H1 (cell line): ENCODE measurements around the gene VPS18. TPM values are rescaled to one million over a fixed set of nuclear protein-coding genes. Genes with fewer than 3 reads are reported as not detected.

Source experiments
- CTCF ChIA-PET: fragments of 300-600 bp; sonication (Branson Sonifier 250); formaldehyde crosslinking; loops from one replicate; lab custom pipeline; 2021; ENCODE audit not compliant: partially characterized antibody; lab: Charles Lee
- POLR2A ChIA-PET: fragments of 300-600 bp; sonication (Branson Sonifier 250); formaldehyde crosslinking; loops from one replicate; lab custom pipeline; 2021; ENCODE audit warnings: inconsistent platforms; ENCODE audit not compliant: partially characterized antibody; lab: Charles Lee
- DNase-seq, 2 experiments: peaks; one replicate each; pipeline versions ENCODE4 v3.0.0 to v3.0.0-alpha.2; 2010 to 2022; ENCODE audit warnings: low spot score in 2 of 2, low read depth in 1 of 2, mixed read lengths in 1 of 2
- FAIRE-seq: peaks from 2 replicates; lab custom pipeline; 2011; peaks lifted over from hg19 to GRCh38; lab: Jason Lieb, UNC
- H2AFZ ChIP-seq: 2 replicates; pipeline ENCODE4 v1.8.1; 2012; ENCODE audit warnings: low read length, inconsistent platforms
- H2AK5ac ChIP-seq: 2 replicates; pipeline ENCODE4 v1.6.1; 2013; ENCODE audit warnings: low read depth, low read length
- H2BK120ac ChIP-seq: replicated peaks from 2 replicates; pipeline ENCODE3; 2013; ENCODE audit warnings: low read depth, low read length, inconsistent platforms
- H2BK12ac ChIP-seq: 2 replicates; pipeline ENCODE4 v1.6.1; 2013; ENCODE audit warnings: low read depth, low read length
- H2BK15ac ChIP-seq: 2 replicates; pipeline ENCODE4 v1.6.1; 2013; ENCODE audit warnings: low read length
- H2BK20ac ChIP-seq: 2 replicates; pipeline ENCODE4 v1.6.1; 2013; ENCODE audit warnings: low read length
- H2BK5ac ChIP-seq: 2 replicates; pipeline ENCODE4 v1.6.1; 2013; ENCODE audit warnings: low read depth, low read length
- H3K14ac ChIP-seq: 2 replicates; pipeline ENCODE4 v1.6.1; 2013; ENCODE audit warnings: inconsistent platforms; ENCODE audit not compliant: insufficient read length
- H3K18ac ChIP-seq: 2 replicates; pipeline ENCODE4 v1.6.1; 2013; ENCODE audit warnings: low read length; ENCODE audit errors: extremely low read depth
- H3K23ac ChIP-seq: 2 replicates; pipeline ENCODE4 v1.6.1; 2013; ENCODE audit warnings: inconsistent platforms; ENCODE audit not compliant: insufficient read length
- H3K23me2 ChIP-seq: 2 replicates; pipeline ENCODE4 v1.6.1; 2013; ENCODE audit warnings: low read depth, low read length
- H3K27ac ChIP-seq: 2 replicates; pipeline ENCODE4 v1.6.1; 2011; ENCODE audit warnings: low read depth, low read length, inconsistent platforms
- H3K27me3 ChIP-seq, 4 experiments: replicated peaks in 1 of 4; 1 replicate in 1 of 4; 2 replicates in 3 of 4; pipeline versions ENCODE4 v1.6.1 to v1.8.1; 2011 to 2013; ENCODE audit warnings: low read length in 3 of 4, mild to moderate bottlenecking in 3 of 4, inconsistent platforms in 2 of 4, mixed read lengths in 2 of 4, moderate library complexity in 1 of 4; ENCODE audit not compliant: control insufficient read depth in 3 of 4, insufficient read depth in 3 of 4; ENCODE audit errors: extremely low read depth in 1 of 4
- H3K36me3 ChIP-seq, 4 experiments: 2 replicates each; pipeline versions ENCODE4 v1.6.1 to v1.8.1; 2011 to 2013; ENCODE audit warnings: mild to moderate bottlenecking in 4 of 4, low read length in 3 of 4, moderate library complexity in 2 of 4, control low read depth in 1 of 4, inconsistent platforms in 1 of 4; ENCODE audit not compliant: insufficient read depth in 4 of 4, control insufficient read depth in 2 of 4
- H3K4ac ChIP-seq: replicated peaks from 2 replicates; pipeline ENCODE3; 2013; ENCODE audit warnings: low read length, low read depth, mixed read lengths, inconsistent platforms; ENCODE audit not compliant: insufficient read length
- H3K4me1 ChIP-seq, 4 experiments: replicated peaks in 1 of 4; 1 replicate in 1 of 4; 2 replicates in 3 of 4; pipeline versions ENCODE4 v1.6.1 to v1.8.1; 2011 to 2013; ENCODE audit warnings: low read length in 3 of 4, inconsistent platforms in 2 of 4, mixed read lengths in 1 of 4; ENCODE audit not compliant: insufficient read depth in 4 of 4, control insufficient read depth in 3 of 4
- H3K4me2 ChIP-seq, 2 experiments: 2 replicates each; pipeline versions ENCODE4 v1.6.1 to v1.8.1; 2011 to 2013; ENCODE audit warnings: low read depth in 2 of 2, low read length in 2 of 2, control low read depth in 1 of 2, inconsistent platforms in 1 of 2, mild to moderate bottlenecking in 1 of 2; ENCODE audit not compliant: insufficient read depth in 1 of 2
- H3K4me3 ChIP-seq, 4 experiments: fragments of 200-600, 300-600 bp in 1 of 4; sonication (generic), shearing (Covaris generic), sonication (Bioruptor Twin) in 1 of 4; 2 replicates each; pipeline versions ENCODE4 v1.5.1 to v1.8.1; 2011 to 2016; ENCODE audit warnings: low read length in 4 of 4, low read depth in 3 of 4, control low read depth in 2 of 4, inconsistent platforms in 2 of 4, mild to moderate bottlenecking in 2 of 4, mixed read lengths in 1 of 4, moderate library complexity in 1 of 4; ENCODE audit not compliant: insufficient read depth in 2 of 4; ENCODE audit errors: extremely low read depth in 1 of 4
- H3K56ac ChIP-seq: replicated peaks from 2 replicates; pipeline ENCODE3; 2013; ENCODE audit warnings: low read depth, mild to moderate bottlenecking, mixed read lengths, low read length, inconsistent platforms; ENCODE audit not compliant: insufficient read length
- H3K79me1 ChIP-seq: 2 replicates; pipeline ENCODE4 v1.6.1; 2013; ENCODE audit warnings: low read depth, low read length, control low read depth
- H3K79me2 ChIP-seq, 2 experiments: 2 replicates each; pipeline versions ENCODE4 v1.6.1 to v1.8.1; 2012 to 2013; ENCODE audit warnings: low read length in 2 of 2, mild to moderate bottlenecking in 2 of 2, inconsistent platforms in 1 of 2; ENCODE audit not compliant: insufficient read depth in 2 of 2, control insufficient read depth in 1 of 2
- H3K9ac ChIP-seq, 4 experiments: replicated peaks in 1 of 4; 1 replicate in 1 of 4; 2 replicates in 3 of 4; pipeline versions ENCODE4 v1.6.1 to v1.8.1; 2011 to 2013; ENCODE audit warnings: low read depth in 3 of 4, low read length in 3 of 4, control low read depth in 2 of 4, mild to moderate bottlenecking in 2 of 4, moderate library complexity in 2 of 4, inconsistent platforms in 1 of 4; ENCODE audit errors: extremely low read depth in 1 of 4
- H3K9me3 ChIP-seq, 2 experiments: 2 replicates each; pipeline versions ENCODE4 v1.6.1 to v1.8.1; 2012 to 2013; ENCODE audit warnings: mild to moderate bottlenecking in 2 of 2, moderate library complexity in 2 of 2, control low read depth in 1 of 2, inconsistent platforms in 1 of 2, low read depth in 1 of 2, low read length in 1 of 2, mixed read lengths in 1 of 2; ENCODE audit not compliant: insufficient read depth in 2 of 2
- H4K20me1 ChIP-seq, 2 experiments: replicated peaks in 1 of 2; 2 replicates each; pipeline versions ENCODE3 to v1.8.1; 2011 to 2013; ENCODE audit warnings: inconsistent platforms in 2 of 2, low read length in 2 of 2, mild to moderate bottlenecking in 1 of 2; ENCODE audit not compliant: insufficient read depth in 2 of 2, control insufficient read depth in 1 of 2
- H4K5ac ChIP-seq: 2 replicates; pipeline ENCODE4 v1.6.1; 2013; ENCODE audit warnings: low read length, low read depth, mixed read lengths, inconsistent platforms; ENCODE audit not compliant: insufficient read length
- H4K8ac ChIP-seq: 2 replicates; pipeline ENCODE4 v1.8.0; 2013; ENCODE audit warnings: mild to moderate bottlenecking, moderate library complexity, low read length, inconsistent platforms; ENCODE audit not compliant: insufficient read depth; ENCODE audit errors: extremely low read depth
- H4K91ac ChIP-seq: replicated peaks from 2 replicates; pipeline ENCODE3; 2013; ENCODE audit warnings: low read length, mixed read lengths, inconsistent platforms; ENCODE audit not compliant: insufficient read length
- CHD2 ChIP-seq: IDR thresholded peaks from 2 replicates; pipeline ENCODE4 v1.6.1; 2012; ENCODE audit warnings: low read length, improper control_type of control experiment
- EGR1 ChIP-seq: IDR thresholded peaks from 2 replicates; pipeline ENCODE4 v1.6.1; 2011; ENCODE audit warnings: low read depth, low read length, borderline replicate concordance
- EZH2 ChIP-seq: fragments of 200-600 bp; sonication (generic); IDR thresholded peaks from 2 replicates; pipeline ENCODE4 v1.7.1; 2012; ENCODE audit warnings: low read depth, mild to moderate bottlenecking, moderate library complexity, low read length, inconsistent platforms; ENCODE audit not compliant: severe bottlenecking
- FOSL1 ChIP-seq: IDR thresholded peaks from 2 replicates; pipeline ENCODE4 v1.6.1; 2011; ENCODE audit warnings: mild to moderate bottlenecking, low read depth, low read length, moderate library complexity; ENCODE audit not compliant: insufficient read depth
- MAFK ChIP-seq: IDR thresholded peaks from 2 replicates; pipeline ENCODE4 v1.6.1; 2012; ENCODE audit warnings: low read depth, mild to moderate bottlenecking, improper control_type of control experiment, low read length
- SIX5 ChIP-seq: IDR thresholded peaks from 2 replicates; pipeline ENCODE4 v1.6.1; 2011; ENCODE audit warnings: mild to moderate bottlenecking, low read depth, low read length
- SP1 ChIP-seq: IDR thresholded peaks from 2 replicates; pipeline ENCODE4 v1.6.1; 2011; ENCODE audit warnings: low read depth, low read length
- WGBS, 2 experiments: shearing (Covaris generic) in 1 of 2; methylation state at CpG; one replicate each; pipeline versions ENCODE4 v1.1.6 to v1.1.7; 2013 to 2015; ENCODE audit warnings: low lambda C conversion rate in 2 of 2, mixed read lengths in 2 of 2, inconsistent platforms in 1 of 2, low coverage in 1 of 2, missing lambda C conversion rate in 1 of 2; ENCODE audit not compliant: insufficient replicate concordance in 2 of 2, insufficient coverage in 1 of 2, insufficient read length in 1 of 2; ENCODE audit errors: extremely low coverage in 1 of 2, missing lambda C conversion rate in 1 of 2; 5-methylcytosine and 5-hydroxymethylcytosine counted together
- polyA plus RNA-seq, 7 experiments: library from polyadenylated mRNA; depleted of rRNA in 3 of 7; stranded (reverse) in 5 of 7; unstranded in 2 of 7; fragments of >200 nt in 5 of 7; fragments of 200-250 nt in 2 of 7; gene quantifications; 1 replicate in 5 of 7; 2 replicates in 1 of 7; 4 replicates in 1 of 7; pipeline versions ENCODE4 v1.2.1 to v1.2.3, GENCODE V29; 2011 to 2013; ENCODE audit warnings: missing spikeins in 2 of 7, mixed read lengths in 2 of 7
- total RNA-seq: library from RNA; stranded (reverse); fragmentation: NEBNext Ultra II Directional; extraction: Animal tissue kit (Norgen Biotek cat#: 25700); gene quantifications from 2 replicates; pipeline ENCODE4 v1.2.1, GENCODE V29; 2021
- TF ChIP-seq, protein P1 (sequence below), 3 experiments: IDR thresholded peaks; 1 replicate in 2 of 3; 2 replicates in 1 of 3; pipeline versions ENCODE4 v1.5.1 to v1.6.1; 2011; ENCODE audit warnings: low read length in 3 of 3, mild to moderate bottlenecking in 3 of 3, inconsistent platforms in 2 of 3, low read depth in 1 of 3, moderate library complexity in 1 of 3; ENCODE audit not compliant: insufficient read depth in 1 of 3; ENCODE audit errors: control extremely low read depth in 1 of 3

VPS18 gene
- total and polyA plus RNA-seq, 2 of the 8 experiments (the other 6 are each of a cell fraction or from before 2014, with no cell fraction given): 28.9 to 32.7 TPM

DNA sequence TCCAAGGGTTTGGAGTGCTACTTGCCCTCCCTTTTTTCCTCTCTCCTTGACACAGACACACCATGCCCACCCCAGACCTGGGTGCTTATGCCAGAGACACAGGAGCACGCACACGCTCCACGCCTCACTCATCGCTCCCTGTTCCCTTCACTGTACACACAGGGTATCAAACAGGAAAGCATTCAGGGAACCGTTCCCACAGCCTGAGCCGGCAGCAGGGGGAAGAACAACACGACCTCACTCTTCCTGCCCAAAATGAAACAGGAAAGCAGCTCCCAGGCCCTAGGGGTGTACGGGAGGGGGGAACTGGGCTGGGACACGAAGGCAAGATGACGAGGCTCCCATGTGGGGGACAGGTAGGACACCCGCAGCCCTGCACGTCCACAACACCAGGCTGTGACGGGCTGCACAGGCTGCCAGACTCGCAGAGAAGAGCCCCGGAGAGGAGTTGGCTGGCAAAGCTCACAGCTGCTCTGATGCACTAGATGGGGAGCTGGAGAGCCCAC is 46.1 kb downstream of the VPS18 start:
- Histone ChIP-seq H3K27ac (no peak overlapping the region), H4K20me1 (no peaks in the 10 kb centered on the region), H2BK5ac (peak overlapping the region; percentile 40; the same call in 1 of the 2 replicates), H3K36me3 (no peaks in the 10 kb centered on the region), H3K9me3 (no peaks in the 10 kb centered on the region), H3K23me2 (peaks cover 5% of the 10 kb centered on the region; the same call in 1 of the 2 replicates), H3K18ac (no peak overlapping the region), H4K5ac (no peak overlapping the region), H3K79me2 (no peaks in the 10 kb centered on the region), H2BK120ac (no peak overlapping the region), H2BK12ac (peak overlapping the region; percentile 96; the same call in 1 of the 2 replicates), H2BK20ac (no peak overlapping the region), H3K23ac (no peak overlapping the region), H3K79me1 (no peaks in the 10 kb centered on the region), H4K91ac (no peak overlapping the region), H3K9ac (peak overlapping the region in 1 of 4 experiments; percentile 13; a peak in 1 of 7 replicates), H3K4me2 (peak overlapping the region in 1 of 2 experiments; percentile 64; a peak in 1 of 4 replicates), H3K4ac (no peak overlapping the region), H3K4me1 (peaks cover 0 to 28% (median 12%) of the 10 kb centered on the region in 4 experiments; a peak in 6 of 7 replicates), H3K4me3 (no peak overlapping the region), H4K8ac (no peak overlapping the region; the same call in 1 of the 2 replicates), H2AFZ (no peak overlapping the region), H3K56ac (no peak overlapping the region), H2BK15ac (0 out of 2 replicates have a peak overlapping the region, but pooled peaks have one; percentile 81), H3K14ac (no peak overlapping the region), H3K27me3 (peaks cover 0 to 30% (median 16%) of the 10 kb centered on the region in 4 experiments; a peak in 6 of 7 replicates), H2AK5ac (peak overlapping the region; percentile 92; the same call in 1 of the 2 replicates)
- ChIA-PET CTCF (interaction anchor here (0.6 to 33.1 kb wide), 17 partner anchors 12 to 957 kb away, joined by 3 to 590 read pairs (median 7); partner anchors contain the start of genes CHAC1, DLL4 and VPS18), POLR2A (interaction anchor here (0.9 to 43.8 kb wide), 4 partner anchors 4 to 67 kb away, joined by 3 to 1505 read pairs (median 756); partner anchors contain the start of genes CHAC1, DLL4 and RHOV)
- no peak for DNase-seq
- no peak for FAIRE-seq
- 92% methylated on average over 15 of the region's 15 CpGs; no CpG with 5 or more reads in 1 of the 2 experiments for WGBS, 2 experiments
- TF ChIP-seq, protein P1, sequence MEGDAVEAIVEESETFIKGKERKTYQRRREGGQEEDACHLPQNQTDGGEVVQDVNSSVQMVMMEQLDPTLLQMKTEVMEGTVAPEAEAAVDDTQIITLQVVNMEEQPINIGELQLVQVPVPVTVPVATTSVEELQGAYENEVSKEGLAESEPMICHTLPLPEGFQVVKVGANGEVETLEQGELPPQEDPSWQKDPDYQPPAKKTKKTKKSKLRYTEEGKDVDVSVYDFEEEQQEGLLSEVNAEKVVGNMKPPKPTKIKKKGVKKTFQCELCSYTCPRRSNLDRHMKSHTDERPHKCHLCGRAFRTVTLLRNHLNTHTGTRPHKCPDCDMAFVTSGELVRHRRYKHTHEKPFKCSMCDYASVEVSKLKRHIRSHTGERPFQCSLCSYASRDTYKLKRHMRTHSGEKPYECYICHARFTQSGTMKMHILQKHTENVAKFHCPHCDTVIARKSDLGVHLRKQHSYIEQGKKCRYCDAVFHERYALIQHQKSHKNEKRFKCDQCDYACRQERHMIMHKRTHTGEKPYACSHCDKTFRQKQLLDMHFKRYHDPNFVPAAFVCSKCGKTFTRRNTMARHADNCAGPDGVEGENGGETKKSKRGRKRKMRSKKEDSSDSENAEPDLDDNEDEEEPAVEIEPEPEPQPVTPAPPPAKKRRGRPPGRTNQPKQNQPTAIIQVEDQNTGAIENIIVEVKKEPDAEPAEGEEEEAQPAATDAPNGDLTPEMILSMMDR (IDR thresholded peaks at IDR 0.05; ENCODE audit: control extremely low read depth in 1 of 3, insufficient read depth in 1 of 3, low read depth in 1 of 3, low read length in 3 of 3): no peak
- no peak for TF ChIP-seq FOSL1
- TF ChIP-seq EZH2: no peak
- TF ChIP-seq EGR1: no peak
- TF ChIP-seq CHD2: no peak
- no peak for TF ChIP-seq MAFK
- TF ChIP-seq SIX5: no peak
- no peak for TF ChIP-seq SP1
